NCI-H128 (cell line): Measurements from ENCODE around the gene MMD2.
"Not testable (repeated sequence)": the region's sequence is repeated elsewhere in the genome, so short reads cannot be mapped to it uniquely, and the experiment has no call there.

Experiments used
- DNase-seq: peaks from one replicate; lab custom pipeline; 2025; ENCODE audit not compliant: unreplicated experiment; lab: John Stamatoyannopoulos, UW

Gene MMD2

GRCh38 chr7:4958477-4959301 is at the start of gene MMD2:
Gene MMD2 (minus strand): TSS chr7:4959187. CDS start chr7:4959017, 170 bp downstream.
- no peak for DNase-seq

- no peak for DNase-seq
Observed at GRCh38 chr7:5005066-5005465, 46.1 kb upstream of the MMD2 start.

- no peak for DNase-seq
Observed at GRCh38 chr7:5001911-5002310, 42.9 kb upstream of the MMD2 start.

- DNase-seq = no peak
Observed at GRCh38 chr7:5001003-5001402, 42.0 kb upstream of the MMD2 start.

GRCh38 chr7:4999369-4999950 is 40.5 kb upstream of the MMD2 start:
- no peak for DNase-seq

GRCh38 chr7:4998910-4999309 is 39.9 kb upstream of the MMD2 start:
- no peak for DNase-seq

- DNase-seq = no peak
Observed at GRCh38 chr7:4998244-4998643, 39.3 kb upstream of the MMD2 start.

GRCh38 chr7:4996696-4997222 is 37.8 kb upstream of the MMD2 start:
- DNase-seq = no peak

GRCh38 chr7:4995429-4995969 is 36.5 kb upstream of the MMD2 start:
- no peak for DNase-seq

- DNase-seq = no peak
Observed at GRCh38 chr7:4993471-4993870, 34.5 kb upstream of the MMD2 start.

GRCh38 chr7:4982741-4983140 is 23.8 kb upstream of the MMD2 start:
- not testable (repeated sequence) for DNase-seq

- not testable (repeated sequence) for DNase-seq
Observed at GRCh38 chr7:4981295-4981890, 22.4 kb upstream of the MMD2 start.

GRCh38 chr7:4975626-4976025 is 16.6 kb upstream of the MMD2 start:
- DNase-seq = not testable (repeated sequence)

- DNase-seq = peak; percentile 83
Observed at GRCh38 chr7:4973728-4974198, 14.8 kb upstream of the MMD2 start.

GRCh38 chr7:4972446-4972845 is 13.5 kb upstream of the MMD2 start:
- DNase-seq = not testable (repeated sequence)

GRCh38 chr7:4965295-4966022 is 6.5 kb upstream of the MMD2 start:
- DNase-seq = no peak

GRCh38 chr7:4964506-4964905 is 5.5 kb upstream of the MMD2 start:
- no peak for DNase-seq

GRCh38 chr7:4962872-4963775 is 4.1 kb upstream of the MMD2 start:
- DNase-seq = no peak

GRCh38 chr7:4960363-4960762 is 1.4 kb upstream of the MMD2 start:
- DNase-seq = no peak

GRCh38 chr7:4959893-4960292 is 906 bp upstream of the MMD2 start:
- no peak for DNase-seq
